H9 (cell line): ENCODE measurements around the gene AMZ2. TPM values are rescaled to one million over a fixed set of nuclear protein-coding genes. Genes with fewer than 3 reads are reported as not detected.

Experiments used
- DNase-seq: peaks from one replicate; pipeline ENCODE4 v3.0.0-alpha.2; 2017
- H2AFZ ChIP-seq: one replicate; pipeline ENCODE4 v1.6.1; 2013; ENCODE audit warnings: mild to moderate bottlenecking, low read length, control low read depth, moderate library complexity
- H2AK5ac ChIP-seq: 2 replicates; pipeline ENCODE4 v1.6.1; 2013; ENCODE audit warnings: low read length, control low read depth, mixed read lengths; ENCODE audit not compliant: insufficient read length
- H2BK120ac ChIP-seq: one replicate; pipeline ENCODE4 v1.6.1; 2013; ENCODE audit warnings: low read depth, mild to moderate bottlenecking, low read length, control low read depth, inconsistent platforms; ENCODE audit not compliant: poor library complexity, severe bottlenecking
- H2BK12ac ChIP-seq: 2 replicates; pipeline ENCODE4 v1.6.1; 2013; ENCODE audit warnings: low read length, control low read depth, mixed read lengths, low read depth; ENCODE audit not compliant: insufficient read length
- H2BK15ac ChIP-seq: 2 replicates; pipeline ENCODE4 v1.6.1; 2013; ENCODE audit warnings: low read depth, low read length, control low read depth
- H2BK20ac ChIP-seq: one replicate; pipeline ENCODE4 v1.6.1; 2013; ENCODE audit warnings: low read depth, mild to moderate bottlenecking, low read length, control low read depth, inconsistent platforms; ENCODE audit not compliant: poor library complexity, severe bottlenecking
- H2BK5ac ChIP-seq: 2 replicates; pipeline ENCODE4 v1.6.1; 2013; ENCODE audit warnings: low read length, control low read depth, mixed read lengths; ENCODE audit not compliant: insufficient read length
- H3K14ac ChIP-seq: 2 replicates; pipeline ENCODE4 v1.6.1; 2013; ENCODE audit warnings: low read length, control low read depth; ENCODE audit not compliant: insufficient read depth
- H3K18ac ChIP-seq: 2 replicates; pipeline ENCODE4 v1.6.1; 2013; ENCODE audit warnings: low read depth, mild to moderate bottlenecking, mixed read lengths, low read length, control low read depth; ENCODE audit not compliant: insufficient read length
- H3K23ac ChIP-seq: 2 replicates; pipeline ENCODE4 v1.6.1; 2013; ENCODE audit warnings: low read length, control low read depth, mixed read lengths, low read depth; ENCODE audit not compliant: insufficient read length
- H3K23me2 ChIP-seq: 2 replicates; pipeline ENCODE4 v1.6.1; 2013; ENCODE audit warnings: low read depth, mild to moderate bottlenecking, mixed read lengths, low read length, control low read depth; ENCODE audit not compliant: insufficient read length, poor library complexity, severe bottlenecking
- H3K27ac ChIP-seq: 2 replicates; pipeline ENCODE4 v1.5.1; 2013; ENCODE audit warnings: low read length, control low read depth, mixed read lengths, low read depth; ENCODE audit not compliant: insufficient read length
- H3K27me3 ChIP-seq: 2 replicates; pipeline ENCODE4 v1.6.1; 2013; ENCODE audit warnings: low read length, control low read depth, inconsistent platforms; ENCODE audit not compliant: insufficient read depth
- H3K4ac ChIP-seq: 2 replicates; pipeline ENCODE4 v1.6.1; 2013; ENCODE audit warnings: low read depth, mild to moderate bottlenecking, control low read depth, inconsistent platforms, low read length, moderate library complexity
- H3K4me1 ChIP-seq: 2 replicates; pipeline ENCODE4 v1.6.1; 2013; ENCODE audit warnings: low read length, control low read depth, inconsistent platforms; ENCODE audit not compliant: insufficient read depth
- H3K4me2 ChIP-seq: 2 replicates; pipeline ENCODE4 v1.6.1; 2013; ENCODE audit warnings: low read length, control low read depth, mixed read lengths; ENCODE audit not compliant: insufficient read length, insufficient read depth
- H3K56ac ChIP-seq: 2 replicates; pipeline ENCODE4 v1.6.1; 2013; ENCODE audit warnings: low read depth, mild to moderate bottlenecking, mixed read lengths, low read length, control low read depth; ENCODE audit not compliant: insufficient read length
- H3K79me1 ChIP-seq: 2 replicates; pipeline ENCODE4 v1.6.1; 2013; ENCODE audit warnings: low read depth, mild to moderate bottlenecking, moderate library complexity, low read length, control low read depth, inconsistent platforms; ENCODE audit not compliant: insufficient read depth, poor library complexity, severe bottlenecking
- H3K79me2 ChIP-seq: 2 replicates; pipeline ENCODE4 v1.6.1; 2013; ENCODE audit warnings: low read length, control low read depth, inconsistent platforms; ENCODE audit not compliant: insufficient read depth
- H3K9ac ChIP-seq: 2 replicates; pipeline ENCODE4 v1.6.1; 2013; ENCODE audit warnings: low read length, control low read depth, mixed read lengths; ENCODE audit not compliant: insufficient read length; ENCODE audit errors: extremely low read depth
- H3K9me3 ChIP-seq: one replicate; pipeline ENCODE4 v1.6.1; 2013; ENCODE audit warnings: low read depth, low read length, inconsistent platforms; ENCODE audit not compliant: control insufficient read depth
- H3T11ph ChIP-seq: one replicate; pipeline ENCODE4 v1.6.1; 2013; ENCODE audit warnings: mild to moderate bottlenecking, low read length, control low read depth, inconsistent platforms
- H4K20me1 ChIP-seq: one replicate; pipeline ENCODE4 v1.6.1; 2013; ENCODE audit not compliant: control insufficient read depth, insufficient read length, insufficient read depth
- H4K5ac ChIP-seq: 2 replicates; pipeline ENCODE4 v1.6.1; 2013; ENCODE audit warnings: low read depth, mild to moderate bottlenecking, mixed read lengths, low read length, control low read depth; ENCODE audit not compliant: insufficient read length
- H4K8ac ChIP-seq: replicated peaks from 2 replicates; pipeline ENCODE4 v1.6.1; 2013; ENCODE audit warnings: low read length, control low read depth, mixed read lengths, low read depth; ENCODE audit not compliant: insufficient read length
- H4K91ac ChIP-seq: 2 replicates; pipeline ENCODE4 v1.6.1; 2013; ENCODE audit warnings: low read depth, mild to moderate bottlenecking, moderate library complexity, mixed read lengths, low read length, control low read depth; ENCODE audit not compliant: insufficient read length
- H3K27ac Mint-ChIP-seq, 3 experiments: 2 replicates in 2 of 3; 3 replicates in 1 of 3; pipeline ENCODE4 v1.8.0; 2020 to 2021; ENCODE audit warnings: mixed read lengths in 3 of 3, mild to moderate bottlenecking in 1 of 3, moderate library complexity in 1 of 3
- H3K27me3 Mint-ChIP-seq: 2 replicates; pipeline ENCODE4 v1.8.0; 2021; ENCODE audit warnings: low read depth, mild to moderate bottlenecking, moderate library complexity, mixed read lengths
- H3K36me3 Mint-ChIP-seq, 3 experiments: 2 replicates in 2 of 3; 3 replicates in 1 of 3; pipeline ENCODE4 v1.8.0; 2020 to 2021; ENCODE audit warnings: low read depth in 3 of 3, mixed read lengths in 3 of 3; ENCODE audit not compliant: insufficient read depth in 1 of 3
- H3K4me1 Mint-ChIP-seq, 2 experiments: 2 replicates each; pipeline ENCODE4 v1.8.0; 2020; ENCODE audit warnings: mixed read lengths in 2 of 2
- H3K4me3 Mint-ChIP-seq, 2 experiments: 2 replicates in 1 of 2; 3 replicates in 1 of 2; pipeline ENCODE4 v1.8.0; 2020 to 2021; ENCODE audit warnings: mild to moderate bottlenecking in 2 of 2, mixed read lengths in 2 of 2, moderate library complexity in 1 of 2
- H3K9me3 Mint-ChIP-seq, 2 experiments: 2 replicates in 1 of 2; 3 replicates in 1 of 2; pipeline ENCODE4 v1.8.0; 2020; ENCODE audit warnings: mild to moderate bottlenecking in 2 of 2, mixed read lengths in 2 of 2, moderate library complexity in 1 of 2
- WGBS: extraction: QIAGEN DNeasy Blood & Tissue Kit; methylation state at CpG from one replicate; pipeline ENCODE4 v1.1.7; 2013; ENCODE audit warnings: missing lambda C conversion rate, low lambda C conversion rate, mixed read lengths; ENCODE audit not compliant: insufficient read length; ENCODE audit errors: extremely low coverage; 5-methylcytosine and 5-hydroxymethylcytosine counted together
- total RNA-seq: library from RNA; stranded (reverse); gene quantifications from 2 replicates; pipeline ENCODE4 v1.2.1, GENCODE V29; 2021
- TF ChIP-seq, protein P1 (sequence below): fragments of 200-600 bp; sonication (generic); conservative IDR thresholded peaks from 3 replicates; pipeline ENCODE4 v1.8.0; 2021; ENCODE audit warnings: antibody characterized with exemption, mild to moderate bottlenecking

AMZ2 gene
- total RNA-seq, 1 experiment from 2014 or later: 82.6 TPM

GRCh38 chr17:68205808-68206720 is 41.8 kb upstream of the AMZ2 start:
- Histone ChIP-seq H4K20me1 (no peaks in the 10 kb centered on the region), H3K79me2 (no peaks in the 10 kb centered on the region), H3K56ac (no peak overlapping the region), H2BK20ac (no peak overlapping the region), H3K4me2 (peak overlapping the region; percentile 87), H4K8ac (peak overlapping the region; percentile 86), H3K23ac (no peak overlapping the region), H2AFZ (no peak overlapping the region), H3K4ac (no peak overlapping the region), H2BK120ac (no peak overlapping the region), H4K91ac (no peak overlapping the region), H3K14ac (peak overlapping the region; percentile 97), H3K4me1 (no peaks in the 10 kb centered on the region), H3K9me3 (no peaks in the 10 kb centered on the region), H2BK5ac (no peak overlapping the region), H4K5ac (peak overlapping the region; percentile 57), H3T11ph (no peak overlapping the region), H3K18ac (peak overlapping the region; percentile 99), H2BK15ac (no peak overlapping the region), H3K23me2 (peaks cover 2% of the 10 kb centered on the region), H3K79me1 (no peaks in the 10 kb centered on the region), H2AK5ac (no peak overlapping the region), H3K27me3 (peaks cover 7% of the 10 kb centered on the region; the same call in 1 of the 2 replicates), H3K27ac (no peak overlapping the region), H3K9ac (peak overlapping the region; percentile 98), H2BK12ac (peak overlapping the region; percentile 28)
- Mint-ChIP-seq H3K9me3 (no peaks in the 10 kb centered on the region), H3K4me1 (peaks cover 8 to 12% of the 10 kb centered on the region in 2 experiments), H3K27ac (peak overlapping the region in 2 of 3 experiments; percentile 8 to 97; a peak in 4 of 7 replicates), H3K4me3 (peak overlapping the region; percentile 88 to 94), H3K27me3 (peaks cover 40% of the 10 kb centered on the region), H3K36me3 (peaks cover 7 to 23% (median 15%) of the 10 kb centered on the region in 3 experiments; a peak in 6 of 7 replicates)
- TF ChIP-seq, protein P1, sequence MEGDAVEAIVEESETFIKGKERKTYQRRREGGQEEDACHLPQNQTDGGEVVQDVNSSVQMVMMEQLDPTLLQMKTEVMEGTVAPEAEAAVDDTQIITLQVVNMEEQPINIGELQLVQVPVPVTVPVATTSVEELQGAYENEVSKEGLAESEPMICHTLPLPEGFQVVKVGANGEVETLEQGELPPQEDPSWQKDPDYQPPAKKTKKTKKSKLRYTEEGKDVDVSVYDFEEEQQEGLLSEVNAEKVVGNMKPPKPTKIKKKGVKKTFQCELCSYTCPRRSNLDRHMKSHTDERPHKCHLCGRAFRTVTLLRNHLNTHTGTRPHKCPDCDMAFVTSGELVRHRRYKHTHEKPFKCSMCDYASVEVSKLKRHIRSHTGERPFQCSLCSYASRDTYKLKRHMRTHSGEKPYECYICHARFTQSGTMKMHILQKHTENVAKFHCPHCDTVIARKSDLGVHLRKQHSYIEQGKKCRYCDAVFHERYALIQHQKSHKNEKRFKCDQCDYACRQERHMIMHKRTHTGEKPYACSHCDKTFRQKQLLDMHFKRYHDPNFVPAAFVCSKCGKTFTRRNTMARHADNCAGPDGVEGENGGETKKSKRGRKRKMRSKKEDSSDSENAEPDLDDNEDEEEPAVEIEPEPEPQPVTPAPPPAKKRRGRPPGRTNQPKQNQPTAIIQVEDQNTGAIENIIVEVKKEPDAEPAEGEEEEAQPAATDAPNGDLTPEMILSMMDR: no peak
- WGBS: no CpG with 5 or more reads among the region's 50 CpGs
- DNase-seq: peak; percentile 63
